Esophagus squamous epithelium (tissue), 4 donors: ENCODE measurements around the gene TNIK.

Experiments
- POLR2A ChIP-seq, 4 donors: fragments of 450-650 bp; IDR thresholded peaks; one replicate each; pipeline ENCODE4 v1.6.1; 2017; ENCODE audit warnings: antibody characterized with exemption in 4 of 4, mild to moderate bottlenecking in 4 of 4, moderate library complexity in 3 of 4
- TF ChIP-seq, protein P1 (sequence below), 6 experiments: fragments of 450-650 bp in 4 of 6; fragments of 200-600 bp in 2 of 6; sonication (generic) in 2 of 6; IDR thresholded peaks; one replicate each; pipeline ENCODE4 v1.5.1; 2016 to 2019; ENCODE audit warnings: antibody characterized with exemption in 6 of 6, mild to moderate bottlenecking in 4 of 6, moderate library complexity in 4 of 6

DNA sequence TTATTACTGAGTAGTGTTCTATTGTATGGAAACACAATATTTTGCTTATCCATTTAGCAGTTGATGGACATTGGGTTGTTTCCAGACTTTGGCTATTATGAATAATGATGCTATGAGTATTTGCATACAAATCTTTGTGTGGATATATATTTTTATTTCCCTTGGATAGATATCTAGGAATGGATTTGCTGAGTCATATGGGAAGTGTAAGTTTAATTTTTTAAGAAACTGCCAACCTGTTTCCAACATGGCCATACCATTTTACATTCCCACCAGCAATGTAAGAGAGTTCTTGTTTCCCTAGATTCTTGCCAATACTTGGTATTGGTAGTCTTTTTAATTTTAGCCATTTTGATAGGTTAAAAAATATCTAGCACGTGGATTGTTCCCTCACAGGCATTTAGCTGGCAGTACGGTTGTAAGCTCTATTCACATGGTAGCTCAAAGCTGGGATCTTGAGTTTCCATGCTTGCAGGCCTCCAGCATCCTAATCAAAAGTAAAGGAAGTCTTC lies 45.7 kb upstream of the TNIK start:
- TF ChIP-seq, protein P1, sequence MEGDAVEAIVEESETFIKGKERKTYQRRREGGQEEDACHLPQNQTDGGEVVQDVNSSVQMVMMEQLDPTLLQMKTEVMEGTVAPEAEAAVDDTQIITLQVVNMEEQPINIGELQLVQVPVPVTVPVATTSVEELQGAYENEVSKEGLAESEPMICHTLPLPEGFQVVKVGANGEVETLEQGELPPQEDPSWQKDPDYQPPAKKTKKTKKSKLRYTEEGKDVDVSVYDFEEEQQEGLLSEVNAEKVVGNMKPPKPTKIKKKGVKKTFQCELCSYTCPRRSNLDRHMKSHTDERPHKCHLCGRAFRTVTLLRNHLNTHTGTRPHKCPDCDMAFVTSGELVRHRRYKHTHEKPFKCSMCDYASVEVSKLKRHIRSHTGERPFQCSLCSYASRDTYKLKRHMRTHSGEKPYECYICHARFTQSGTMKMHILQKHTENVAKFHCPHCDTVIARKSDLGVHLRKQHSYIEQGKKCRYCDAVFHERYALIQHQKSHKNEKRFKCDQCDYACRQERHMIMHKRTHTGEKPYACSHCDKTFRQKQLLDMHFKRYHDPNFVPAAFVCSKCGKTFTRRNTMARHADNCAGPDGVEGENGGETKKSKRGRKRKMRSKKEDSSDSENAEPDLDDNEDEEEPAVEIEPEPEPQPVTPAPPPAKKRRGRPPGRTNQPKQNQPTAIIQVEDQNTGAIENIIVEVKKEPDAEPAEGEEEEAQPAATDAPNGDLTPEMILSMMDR (IDR thresholded peaks at IDR 0.05): no peak
- no peak for TF ChIP-seq POLR2A (IDR thresholded peaks at IDR 0.05)
